BE2C (cell line): Measurements from ENCODE around the gene SPTLC3.

ENCODE experiments used
- DNase-seq: peaks from one replicate; pipeline ENCODE4 v3.0.0-alpha.2; 2020
- H3K27me3 ChIP-seq: fragments of 250-450 bp; sonication (Bioruptor Pico); 2 replicates; pipeline ENCODE4 v1.5.1; 2020; ENCODE audit warnings: mild to moderate bottlenecking
- H3K36me3 ChIP-seq: fragments of 250-450 bp; sonication (Bioruptor Pico); 2 replicates; pipeline ENCODE4 v1.5.1; 2020; ENCODE audit warnings: mild to moderate bottlenecking
- H3K4me1 ChIP-seq: fragments of 250-450 bp; sonication (Bioruptor Pico); 2 replicates; pipeline ENCODE4 v1.5.1; 2020
- H3K4me3 ChIP-seq: 2 replicates; pipeline ENCODE4 v1.5.1; 2011; ENCODE audit warnings: low read depth, low read length
- H3K9me3 ChIP-seq: fragments of 250-450 bp; sonication (Bioruptor Pico); 2 replicates; pipeline ENCODE4 v1.5.1; 2020
- CTCF ChIP-seq: IDR thresholded peaks from 2 replicates; pipeline ENCODE4 v1.5.1; 2012; ENCODE audit warnings: mild to moderate bottlenecking, low read depth, low read length

The SPTLC3 gene

GRCh38 chr20:12999201-12999600 is 9.6 kb upstream of the SPTLC3 start:
- Histone ChIP-seq H3K4me3 (no peak overlapping the region), H3K9me3 (no peaks in the 10 kb centered on the region), H3K36me3 (no peaks in the 10 kb centered on the region), H3K27me3 (no peaks in the 10 kb centered on the region), H3K4me1 (no peaks in the 10 kb centered on the region)
- no peak for TF ChIP-seq CTCF
- DNase-seq, result no peak

- TF ChIP-seq CTCF, result no peak
- H3K36me3 ChIP-seq, result no peaks in the 10 kb centered on the region
- no peaks in the 10 kb centered on the region for H3K27me3 ChIP-seq
- H3K4me3 ChIP-seq, result no peak overlapping the region
- no peaks in the 10 kb centered on the region for H3K4me1 ChIP-seq
- DNase-seq, result no peak
- no peaks in the 10 kb centered on the region for H3K9me3 ChIP-seq
These were observed 6.5 kb upstream of the SPTLC3 start for GRCh38 chr20:13002251-13002650.

GRCh38 chr20:13006825-13007224 is 1.9 kb upstream of the SPTLC3 start:
- H3K27me3 ChIP-seq, result no peaks in the 10 kb centered on the region
- no peak overlapping the region for H3K4me3 ChIP-seq
- no peaks in the 10 kb centered on the region for H3K4me1 ChIP-seq
- no peak for DNase-seq
- TF ChIP-seq CTCF, result no peak
- no peaks in the 10 kb centered on the region for H3K9me3 ChIP-seq
- no peaks in the 10 kb centered on the region for H3K36me3 ChIP-seq

GRCh38 chr20:13007596-13007995 is 1.2 kb upstream of the SPTLC3 start:
- H3K4me1 ChIP-seq, result no peaks in the 10 kb centered on the region
- H3K9me3 ChIP-seq, result no peaks in the 10 kb centered on the region
- H3K27me3 ChIP-seq, result no peaks in the 10 kb centered on the region
- no peak overlapping the region for H3K4me3 ChIP-seq
- no peak for TF ChIP-seq CTCF
- no peak for DNase-seq
- no peaks in the 10 kb centered on the region for H3K36me3 ChIP-seq

GRCh38 chr20:13009682-13010406 is 1.1 kb downstream of the SPTLC3 start:
- Histone ChIP-seq H3K36me3 (no peaks in the 10 kb centered on the region), H3K4me3 (no peak overlapping the region), H3K9me3 (no peaks in the 10 kb centered on the region), H3K4me1 (no peaks in the 10 kb centered on the region), H3K27me3 (no peaks in the 10 kb centered on the region)
- no peak for TF ChIP-seq CTCF
- DNase-seq, result no peak

- Histone ChIP-seq H3K4me3 (no peak overlapping the region), H3K27me3 (no peaks in the 10 kb centered on the region), H3K4me1 (no peaks in the 10 kb centered on the region), H3K9me3 (no peaks in the 10 kb centered on the region), H3K36me3 (no peaks in the 10 kb centered on the region)
- no peak for TF ChIP-seq CTCF
- no peak for DNase-seq
These were observed 4.1 kb downstream of the SPTLC3 start for GRCh38 chr20:13012886-13013285.
